HG03039 (cell line): Measurements from ENCODE around the gene VDR.

Experiments
- ATAC-seq: cut with Tn5 transposase; IDR thresholded peaks from one replicate; pipeline ENCODE4 v1.9.1; 2021; ENCODE audit warnings: mild to moderate bottlenecking, moderate library complexity; ENCODE audit not compliant: unreplicated experiment

Gene VDR

GRCh38 chr12:47904713-47905709 lies at the start of gene VDR:
Gene VDR, minus strand, starts transcription at chr12:47904994. Its CDS starts 25,881 bp downstream, at chr12:47879113.
- ATAC-seq, result peak; percentile 44

GRCh38 chr12:47954058-47954457 lies 49.3 kb upstream of the VDR start:
- ATAC-seq, result no peak

GRCh38 chr12:47950856-47951468 lies 46.2 kb upstream of the VDR start:
- ATAC-seq, result no peak

GRCh38 chr12:47949441-47950341 lies 44.9 kb upstream of the VDR start:
- ATAC-seq, result no peak

GRCh38 chr12:47947341-47947740 lies 42.5 kb upstream of the VDR start:
- no peak for ATAC-seq

GRCh38 chr12:47946413-47947323 lies 41.9 kb upstream of the VDR start:
- ATAC-seq, result no peak

GRCh38 chr12:47945341-47945728 lies 40.5 kb upstream of the VDR start:
- ATAC-seq, result no peak

GRCh38 chr12:47944685-47945340 lies 40.0 kb upstream of the VDR start:
- ATAC-seq, result no peak

GRCh38 chr12:47943623-47944340 lies 39.0 kb upstream of the VDR start:
- ATAC-seq, result no peak

GRCh38 chr12:47942614-47943225 lies 37.9 kb upstream of the VDR start:
- no peak for ATAC-seq

- ATAC-seq, result no peak
Observed at GRCh38 chr12:47941871-47942613, 37.2 kb upstream of the VDR start.

GRCh38 chr12:47941475-47941780 lies 36.6 kb upstream of the VDR start:
- ATAC-seq, result no peak

GRCh38 chr12:47940773-47941474 lies 36.1 kb upstream of the VDR start:
- ATAC-seq, result no peak

GRCh38 chr12:47939009-47939601 lies 34.3 kb upstream of the VDR start:
- ATAC-seq, result no peak

GRCh38 chr12:47938594-47938993 lies 33.8 kb upstream of the VDR start:
- no peak for ATAC-seq

- no peak for ATAC-seq
Observed at GRCh38 chr12:47938093-47938492, 33.3 kb upstream of the VDR start.

- no peak for ATAC-seq
Observed at GRCh38 chr12:47935184-47935583, 30.4 kb upstream of the VDR start.
